H1 (cell line): Measurements from ENCODE around the gene PPP1R12B. TPM values are rescaled to one million over a fixed set of nuclear protein-coding genes. Genes with fewer than 3 reads are reported as not detected.

Experiments
- ASH2L ChIP-seq: fragments of 200-600, 300-600 bp; sonication (generic); IDR thresholded peaks from one replicate; pipeline ENCODE4 v1.7.1; 2017; ENCODE audit warnings: low read length
- EGR1 ChIP-seq: IDR thresholded peaks from 2 replicates; pipeline ENCODE4 v1.6.1; 2011; ENCODE audit warnings: low read depth, low read length, borderline replicate concordance
- JUND ChIP-seq: IDR thresholded peaks from 2 replicates; pipeline ENCODE4 v1.6.1; 2011; ENCODE audit warnings: mild to moderate bottlenecking, improper control_type of control experiment, low read length
- KDM5A ChIP-seq: fragments of 200-600 bp; IDR thresholded peaks from 2 replicates; pipeline ENCODE4 v1.7.1; 2012; ENCODE audit warnings: mild to moderate bottlenecking, low read length, inconsistent platforms, mixed read lengths
- NANOG ChIP-seq: IDR thresholded peaks from 2 replicates; pipeline ENCODE4 v1.6.1; 2011; ENCODE audit warnings: low read length, low read depth, mild to moderate bottlenecking, inconsistent platforms; ENCODE audit not compliant: insufficient read depth, poor library complexity, severe bottlenecking
- TAF7 ChIP-seq: optimal IDR thresholded peaks from 2 replicates; pipeline ENCODE3; 2011; ENCODE audit warnings: low read depth, mild to moderate bottlenecking, inconsistent platforms, low read length, moderate library complexity, borderline replicate concordance
- ZNF274 ChIP-seq: IDR thresholded peaks from 2 replicates; pipeline ENCODE4 v1.7.0; 2012; ENCODE audit warnings: low read length, borderline replicate concordance; ENCODE audit errors: extremely low read depth
- polyA plus RNA-seq, 7 experiments: library from polyadenylated mRNA; depleted of rRNA in 3 of 7; stranded (reverse) in 5 of 7; unstranded in 2 of 7; fragments of >200 nt in 5 of 7; fragments of 200-250 nt in 2 of 7; gene quantifications; 1 replicate in 5 of 7; 2 replicates in 1 of 7; 4 replicates in 1 of 7; pipeline versions ENCODE4 v1.2.1 to v1.2.3, GENCODE V29; 2011 to 2013; ENCODE audit warnings: missing spikeins in 2 of 7, mixed read lengths in 2 of 7
- total RNA-seq: library from RNA; stranded (reverse); fragmentation: NEBNext Ultra II Directional; extraction: Animal tissue kit (Norgen Biotek cat#: 25700); gene quantifications from 2 replicates; pipeline ENCODE4 v1.2.1, GENCODE V29; 2021

The PPP1R12B gene
- total and polyA plus RNA-seq, 2 of the 8 experiments (the other 6 are each of a cell fraction or from before 2014, with no cell fraction given) = 7.9 to 18.7 TPM

DNA sequence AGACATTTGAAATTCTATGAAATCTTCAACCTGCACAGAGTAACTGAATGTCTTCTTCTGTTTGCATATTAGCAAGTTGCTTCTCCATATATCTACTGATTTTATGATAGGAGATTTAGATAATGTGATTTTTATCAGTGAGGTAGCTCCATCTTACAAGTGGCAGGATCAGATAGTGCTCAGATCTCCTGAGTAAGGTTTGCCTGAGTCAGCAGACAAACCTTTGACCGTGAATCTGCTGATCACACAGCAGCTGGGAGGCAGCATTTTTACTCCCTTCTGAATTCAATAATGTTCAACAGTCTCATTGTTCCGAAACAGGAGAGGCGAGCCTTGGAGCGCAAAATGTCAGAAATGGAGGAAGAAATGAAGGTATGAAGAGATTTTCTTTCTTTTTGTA is 220.3 kb downstream of the PPP1R12B start (continued):
- no peak for TF ChIP-seq NANOG
- no peak for TF ChIP-seq KDM5A
- no peak for TF ChIP-seq JUND
- TF ChIP-seq ASH2L = no peak
- no peak for TF ChIP-seq TAF7
- no peak for TF ChIP-seq EGR1
- TF ChIP-seq ZNF274 = no peak
